HG02943 (cell line): ENCODE results near the gene HDAC7.

Experiments used
- ATAC-seq: cut with Tn5 transposase; IDR thresholded peaks from one replicate; pipeline ENCODE4 v1.9.1; 2021; ENCODE audit warnings: mild to moderate bottlenecking, low read depth, moderate library complexity; ENCODE audit not compliant: unreplicated experiment

Gene HDAC7

GRCh38 chr12:47783024-47783755 is 36.5 kb downstream of the HDAC7 start:
- ATAC-seq: no peak

GRCh38 chr12:47782372-47782770 is 37.3 kb downstream of the HDAC7 start:
- no peak for ATAC-seq

- no peak for ATAC-seq
Measured at GRCh38 chr12:47781479-47782371, 38.0 kb downstream of the HDAC7 start.

- ATAC-seq: no peak
Measured at GRCh38 chr12:47779943-47780504, 39.7 kb downstream of the HDAC7 start.

GRCh38 chr12:47779301-47779942 is 40.3 kb downstream of the HDAC7 start:
- peak; percentile 83 for ATAC-seq

- ATAC-seq: no peak
Measured at GRCh38 chr12:47778881-47779280, 40.8 kb downstream of the HDAC7 start.

- no peak for ATAC-seq
Measured at GRCh38 chr12:47777741-47778558, 41.8 kb downstream of the HDAC7 start.

GRCh38 chr12:47777151-47777550 is 42.6 kb downstream of the HDAC7 start:
- no peak for ATAC-seq

GRCh38 chr12:47776471-47777143 is 43.1 kb downstream of the HDAC7 start:
- no peak for ATAC-seq

- ATAC-seq: no peak
Measured at GRCh38 chr12:47775100-47775911, 44.4 kb downstream of the HDAC7 start.

GRCh38 chr12:47774663-47775062 is 45.0 kb downstream of the HDAC7 start:
- no peak for ATAC-seq

- ATAC-seq: no peak
Measured at GRCh38 chr12:47773858-47774580, 45.7 kb downstream of the HDAC7 start.

- peak; percentile 66 for ATAC-seq
Measured at GRCh38 chr12:47773062-47773857, 46.4 kb downstream of the HDAC7 start, which contains the start of gene SLC48A1. Gene SLC48A1 (plus strand): TSS chr12:47773238. CDS start chr12:47773305, 67 bp downstream.

GRCh38 chr12:47772738-47773061 is 47.0 kb downstream of the HDAC7 start:
- peak; percentile 24 for ATAC-seq

GRCh38 chr12:47772094-47772660 is 47.5 kb downstream of the HDAC7 start:
- no peak for ATAC-seq

GRCh38 chr12:47771304-47771703 is 48.4 kb downstream of the HDAC7 start:
- no peak for ATAC-seq
